GM21367 (cell line): ENCODE data around the gene MAP3K19.
"Not testable (repeated sequence)": the region's sequence is repeated elsewhere in the genome, so short reads cannot be mapped to it uniquely, and the experiment has no call there.

ENCODE experiments used
- ATAC-seq: cut with Tn5 transposase; IDR thresholded peaks from one replicate; pipeline ENCODE4 v1.9.1; 2021; ENCODE audit not compliant: unreplicated experiment

Gene MAP3K19, protein sequence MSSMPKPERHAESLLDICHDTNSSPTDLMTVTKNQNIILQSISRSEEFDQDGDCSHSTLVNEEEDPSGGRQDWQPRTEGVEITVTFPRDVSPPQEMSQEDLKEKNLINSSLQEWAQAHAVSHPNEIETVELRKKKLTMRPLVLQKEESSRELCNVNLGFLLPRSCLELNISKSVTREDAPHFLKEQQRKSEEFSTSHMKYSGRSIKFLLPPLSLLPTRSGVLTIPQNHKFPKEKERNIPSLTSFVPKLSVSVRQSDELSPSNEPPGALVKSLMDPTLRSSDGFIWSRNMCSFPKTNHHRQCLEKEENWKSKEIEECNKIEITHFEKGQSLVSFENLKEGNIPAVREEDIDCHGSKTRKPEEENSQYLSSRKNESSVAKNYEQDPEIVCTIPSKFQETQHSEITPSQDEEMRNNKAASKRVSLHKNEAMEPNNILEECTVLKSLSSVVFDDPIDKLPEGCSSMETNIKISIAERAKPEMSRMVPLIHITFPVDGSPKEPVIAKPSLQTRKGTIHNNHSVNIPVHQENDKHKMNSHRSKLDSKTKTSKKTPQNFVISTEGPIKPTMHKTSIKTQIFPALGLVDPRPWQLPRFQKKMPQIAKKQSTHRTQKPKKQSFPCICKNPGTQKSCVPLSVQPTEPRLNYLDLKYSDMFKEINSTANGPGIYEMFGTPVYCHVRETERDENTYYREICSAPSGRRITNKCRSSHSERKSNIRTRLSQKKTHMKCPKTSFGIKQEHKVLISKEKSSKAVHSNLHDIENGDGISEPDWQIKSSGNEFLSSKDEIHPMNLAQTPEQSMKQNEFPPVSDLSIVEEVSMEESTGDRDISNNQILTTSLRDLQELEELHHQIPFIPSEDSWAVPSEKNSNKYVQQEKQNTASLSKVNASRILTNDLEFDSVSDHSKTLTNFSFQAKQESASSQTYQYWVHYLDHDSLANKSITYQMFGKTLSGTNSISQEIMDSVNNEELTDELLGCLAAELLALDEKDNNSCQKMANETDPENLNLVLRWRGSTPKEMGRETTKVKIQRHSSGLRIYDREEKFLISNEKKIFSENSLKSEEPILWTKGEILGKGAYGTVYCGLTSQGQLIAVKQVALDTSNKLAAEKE (N-terminal part only)

DNA sequence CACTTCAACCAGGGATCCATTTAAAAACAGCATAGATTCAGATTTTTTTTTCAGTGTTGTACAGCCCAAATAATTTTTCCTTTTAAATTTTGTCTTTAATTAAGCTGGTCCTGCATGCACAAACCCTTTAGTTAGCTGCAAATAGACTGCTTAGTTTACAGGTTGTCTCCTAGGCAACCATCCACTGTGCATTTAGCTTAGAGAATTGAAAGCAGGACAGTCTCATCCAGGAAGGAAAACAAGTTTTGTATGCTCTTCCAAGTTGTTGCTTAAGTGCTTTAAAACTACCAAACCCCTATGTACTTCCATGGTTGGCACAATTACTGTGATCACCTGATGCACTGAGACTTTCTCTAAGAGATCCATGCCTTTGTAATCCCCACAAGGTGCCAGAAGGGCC lies at the start of gene MAP3K19:
TSS of gene MAP3K19 (minus strand) at position 148 of the 400 bp plus-strand sequence. CDS start 22,800 bp downstream, outside the sequence.
- ATAC-seq: no peak

DNA sequence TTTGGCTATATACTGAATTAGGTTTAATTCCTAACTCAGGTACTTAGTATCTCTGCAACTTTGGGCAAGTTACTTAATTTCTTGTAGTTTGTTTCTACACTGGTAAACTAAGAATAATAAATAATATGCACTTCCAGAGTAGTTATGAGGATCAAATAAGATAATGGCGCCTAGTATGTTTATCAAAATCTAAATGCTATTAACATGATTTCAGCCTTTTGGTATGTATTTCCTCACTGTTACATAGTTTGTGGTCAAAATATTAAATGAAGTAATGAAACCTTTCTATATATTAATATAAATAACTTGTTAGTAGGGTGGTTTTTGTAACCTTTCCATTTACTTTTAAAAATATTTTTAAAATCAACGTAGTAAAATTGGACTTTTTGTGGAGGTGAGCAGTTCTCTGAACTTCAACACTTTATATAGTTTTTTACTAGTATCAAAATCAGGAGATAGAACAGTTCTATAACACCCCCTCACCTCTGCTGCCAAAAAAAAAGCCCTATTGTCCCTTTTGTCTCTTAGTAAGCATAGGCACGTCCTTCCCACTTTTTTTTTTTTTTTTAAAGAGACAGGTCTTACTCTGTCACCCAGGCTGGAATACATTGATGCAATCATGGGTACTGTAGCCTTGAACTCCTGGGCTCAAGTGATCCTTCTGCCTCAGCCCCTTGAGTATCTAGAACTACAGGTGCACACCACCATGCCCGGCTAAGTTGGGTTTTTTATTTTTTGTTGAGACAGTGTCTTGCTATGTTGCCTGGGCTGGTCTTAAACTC lies 49.6 kb upstream of the MAP3K19 start:
- no peak for ATAC-seq

GRCh38 chr2:135095591-135095990 lies 48.3 kb upstream of the MAP3K19 start:
- no peak for ATAC-seq

GRCh38 chr2:135094508-135094907 lies 47.3 kb upstream of the MAP3K19 start:
- ATAC-seq: no peak

- ATAC-seq: no peak
These were observed 46.6 kb upstream of the MAP3K19 start for GRCh38 chr2:135093670-135094330.

- ATAC-seq: no peak
These were observed 45.9 kb upstream of the MAP3K19 start for GRCh38 chr2:135093193-135093592.

GRCh38 chr2:135091681-135092080 lies 44.4 kb upstream of the MAP3K19 start:
- ATAC-seq: no peak

- not testable (repeated sequence) for ATAC-seq
These were observed 42.4 kb upstream of the MAP3K19 start for GRCh38 chr2:135089597-135089996.

DNA sequence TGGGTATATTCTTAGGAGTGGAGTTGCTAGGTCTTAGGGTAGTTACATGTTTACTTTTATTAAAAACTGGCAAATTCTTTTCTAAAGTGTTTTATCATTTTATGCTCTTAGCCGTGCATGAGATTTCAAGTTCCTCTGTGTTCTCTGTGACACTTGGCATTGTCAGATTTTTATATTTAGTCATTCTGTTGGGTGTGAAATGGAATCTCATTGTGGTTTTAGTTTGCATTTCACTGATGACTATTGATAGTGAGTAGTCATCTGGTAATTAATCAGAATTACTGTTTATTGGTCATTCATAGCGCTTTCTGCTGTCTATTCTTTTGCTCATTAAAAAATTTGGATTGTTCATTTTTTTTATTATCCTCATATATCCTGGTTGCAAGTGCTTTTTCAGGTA lies 39.0 kb upstream of the MAP3K19 start:
- no peak for ATAC-seq

DNA sequence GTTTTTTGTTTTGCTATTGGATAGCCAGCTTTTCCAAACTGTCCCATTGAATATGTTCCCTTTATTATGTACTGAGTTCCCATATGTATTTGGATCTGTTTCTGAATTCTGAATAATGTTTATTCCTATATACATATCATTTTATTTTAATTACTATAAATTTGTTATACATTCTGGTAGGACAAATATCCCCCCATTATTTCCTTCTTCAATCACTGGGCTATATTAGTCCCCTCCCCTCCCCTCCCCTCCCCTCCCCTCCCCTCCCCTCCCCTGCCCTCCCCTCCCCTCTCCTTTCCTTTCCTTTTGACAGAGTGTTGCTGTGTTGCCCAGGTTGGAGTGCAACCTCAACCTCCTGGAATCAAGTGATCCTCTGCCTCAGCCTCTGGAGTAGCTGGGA lies 31.2 kb upstream of the MAP3K19 start:
- ATAC-seq: no peak

DNA sequence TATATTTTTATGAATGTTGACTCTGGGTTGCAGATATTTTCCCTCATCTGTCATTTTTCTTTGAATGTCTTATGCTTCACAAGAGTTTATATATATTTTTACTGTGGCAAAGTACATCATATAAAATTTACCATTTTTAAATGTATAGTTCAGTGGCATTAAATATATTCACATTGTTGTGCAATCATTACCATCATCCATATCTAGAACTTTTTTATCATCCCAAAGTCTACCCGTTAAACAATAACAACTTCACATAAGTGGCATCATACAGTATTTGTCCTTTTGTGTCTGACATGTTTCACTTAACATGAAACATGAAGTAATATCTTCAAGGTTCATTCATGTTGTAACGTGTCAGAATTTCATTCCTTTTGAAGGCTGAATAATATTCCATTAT lies 29.3 kb upstream of the MAP3K19 start:
- no peak for ATAC-seq

- ATAC-seq: no peak
These were observed 27.0 kb upstream of the MAP3K19 start for GRCh38 chr2:135074216-135074615.

- ATAC-seq: no peak
These were observed 25.1 kb upstream of the MAP3K19 start for GRCh38 chr2:135072125-135072997.

DNA sequence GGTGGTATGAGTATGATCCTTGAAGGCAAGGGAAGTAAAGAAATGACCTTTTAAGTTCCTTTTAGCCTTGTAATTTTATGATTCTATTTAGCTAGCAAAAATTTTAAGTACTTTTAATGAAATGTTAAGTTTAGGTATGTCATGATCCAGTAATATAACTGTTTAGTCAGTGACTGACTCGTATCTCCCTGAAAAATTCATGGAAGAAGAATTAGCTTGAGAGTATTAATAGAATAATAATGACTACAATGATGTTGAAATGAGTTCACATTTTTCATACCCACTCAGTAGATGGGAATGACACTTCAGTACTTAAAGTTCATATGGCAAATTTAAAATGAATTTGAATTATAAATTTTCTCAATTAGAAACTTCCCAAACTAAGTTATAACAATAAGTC lies 19.5 kb upstream of the MAP3K19 start:
- ATAC-seq: no peak

DNA sequence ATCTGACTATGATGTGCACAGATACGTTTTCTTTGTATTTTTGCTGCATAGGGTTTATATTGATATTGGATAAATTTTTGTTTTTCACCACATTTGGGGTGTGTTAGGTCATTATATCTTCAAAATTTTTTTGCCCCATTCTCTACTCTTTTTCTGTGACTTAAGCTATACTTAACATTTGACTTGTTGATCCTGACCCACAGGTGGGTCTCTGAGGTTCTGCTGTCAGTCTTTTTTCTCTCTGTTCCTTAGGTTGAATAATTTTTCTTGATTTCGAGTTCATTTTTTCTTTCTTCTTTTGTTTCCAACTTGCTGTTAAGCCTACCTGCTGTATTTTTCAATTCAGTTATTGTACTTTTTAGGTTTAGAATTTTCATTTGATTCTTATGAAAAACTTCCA lies 16.9 kb upstream of the MAP3K19 start:
- no peak for ATAC-seq

DNA sequence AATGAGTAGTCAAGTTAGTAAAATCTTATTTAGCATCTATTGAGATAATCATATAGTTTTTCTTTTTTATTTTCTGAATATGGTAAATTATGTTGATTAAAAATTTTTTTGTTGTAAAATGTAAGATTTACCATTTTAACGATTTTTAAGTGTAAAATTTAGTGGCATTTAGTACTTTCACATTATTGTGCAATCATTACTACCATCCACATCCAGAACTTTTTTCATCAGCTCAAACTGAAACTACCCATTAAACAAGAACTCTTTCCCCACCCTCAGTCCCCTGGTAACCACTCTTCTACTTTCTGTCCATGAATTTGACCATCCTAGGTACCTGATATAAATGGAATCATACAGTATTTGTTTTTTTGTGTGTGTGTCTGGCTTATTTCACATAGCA lies 16.0 kb upstream of the MAP3K19 start:
- no peak for ATAC-seq

DNA sequence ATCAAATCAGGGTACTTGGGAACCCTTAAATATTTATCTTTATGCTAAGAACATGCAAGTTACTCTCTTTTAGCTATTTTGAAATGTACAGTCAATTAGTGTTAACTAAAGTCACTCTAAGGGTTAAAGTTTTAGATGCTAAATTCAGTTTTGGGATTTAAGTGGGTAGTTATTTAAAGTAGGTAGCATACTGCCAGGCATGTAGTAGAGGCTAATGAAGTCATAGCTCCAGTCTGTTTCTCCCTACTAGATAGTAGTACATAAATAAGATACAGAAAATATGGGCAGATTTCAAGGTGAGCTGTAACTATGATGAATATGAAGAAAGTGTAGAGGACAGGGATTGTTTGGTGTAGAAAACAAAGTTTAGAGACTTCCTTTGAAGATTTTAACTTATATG lies 12.3 kb upstream of the MAP3K19 start:
- ATAC-seq: no peak

DNA sequence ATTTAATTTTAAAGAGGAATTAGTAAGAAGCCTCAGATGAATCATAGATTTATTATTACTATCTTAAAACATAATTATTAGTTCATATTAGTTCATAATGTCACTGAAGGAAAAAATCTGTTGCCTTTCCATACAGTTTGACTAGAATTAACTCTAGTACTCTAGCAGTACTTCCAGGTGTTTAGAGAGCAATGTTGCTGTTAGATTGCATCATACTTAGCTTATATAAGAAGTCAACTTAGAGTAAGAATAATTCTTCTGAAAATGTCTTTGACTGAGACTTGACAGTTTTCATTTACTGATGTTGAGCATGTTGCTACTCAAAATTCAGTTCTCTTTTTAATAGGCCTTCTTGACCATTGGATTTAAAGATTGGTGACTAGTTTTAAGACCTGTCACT lies 9.5 kb upstream of the MAP3K19 start:
- no peak for ATAC-seq

GRCh38 chr2:135055182-135055786 lies 8.0 kb upstream of the MAP3K19 start:
- no peak for ATAC-seq
